ENCODE data around the gene SIPA1L3. TPM values are rescaled to one million over a fixed set of nuclear protein-coding genes. Genes with fewer than 3 reads are reported as not detected.

SIPA1L3 gene
- total RNA-seq, 6 experiments from 2014 or later = 9.1 to 20.4 (median 14.9) TPM

DNA sequence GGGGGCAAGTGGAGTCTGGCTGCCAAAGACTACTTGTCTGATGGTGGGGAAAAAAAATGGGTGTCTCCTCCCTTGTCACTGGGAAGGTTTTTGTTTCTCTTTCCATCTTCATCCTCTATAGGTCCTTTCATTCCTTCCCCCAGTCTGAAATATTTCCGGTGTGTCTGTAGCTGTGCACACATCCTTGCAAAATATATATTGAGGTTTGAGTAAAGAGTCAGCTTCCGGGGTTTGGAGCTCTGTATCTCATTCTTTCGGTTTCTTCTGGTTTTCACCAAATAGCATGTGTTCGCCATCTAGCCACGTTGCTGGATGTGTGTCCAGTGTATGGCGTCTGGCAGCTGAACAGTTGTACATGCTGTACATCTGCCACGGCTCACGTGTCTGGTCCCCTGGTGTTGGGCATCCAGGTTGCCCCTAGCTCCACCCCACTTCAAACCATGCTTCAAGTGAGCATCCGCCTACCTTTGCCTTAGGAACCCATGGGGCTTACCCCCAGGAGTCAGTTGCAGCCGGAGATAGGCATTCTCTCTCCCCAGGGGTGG, 142.2 kb downstream of the SIPA1L3 start:
- TF ChIP-seq, protein P1, sequence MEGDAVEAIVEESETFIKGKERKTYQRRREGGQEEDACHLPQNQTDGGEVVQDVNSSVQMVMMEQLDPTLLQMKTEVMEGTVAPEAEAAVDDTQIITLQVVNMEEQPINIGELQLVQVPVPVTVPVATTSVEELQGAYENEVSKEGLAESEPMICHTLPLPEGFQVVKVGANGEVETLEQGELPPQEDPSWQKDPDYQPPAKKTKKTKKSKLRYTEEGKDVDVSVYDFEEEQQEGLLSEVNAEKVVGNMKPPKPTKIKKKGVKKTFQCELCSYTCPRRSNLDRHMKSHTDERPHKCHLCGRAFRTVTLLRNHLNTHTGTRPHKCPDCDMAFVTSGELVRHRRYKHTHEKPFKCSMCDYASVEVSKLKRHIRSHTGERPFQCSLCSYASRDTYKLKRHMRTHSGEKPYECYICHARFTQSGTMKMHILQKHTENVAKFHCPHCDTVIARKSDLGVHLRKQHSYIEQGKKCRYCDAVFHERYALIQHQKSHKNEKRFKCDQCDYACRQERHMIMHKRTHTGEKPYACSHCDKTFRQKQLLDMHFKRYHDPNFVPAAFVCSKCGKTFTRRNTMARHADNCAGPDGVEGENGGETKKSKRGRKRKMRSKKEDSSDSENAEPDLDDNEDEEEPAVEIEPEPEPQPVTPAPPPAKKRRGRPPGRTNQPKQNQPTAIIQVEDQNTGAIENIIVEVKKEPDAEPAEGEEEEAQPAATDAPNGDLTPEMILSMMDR (IDR thresholded peaks at IDR 0.05) = no peak
- no peak for TF ChIP-seq POLR2A (IDR thresholded peaks at IDR 0.05)
- ATAC-seq (peak in 3 of 4 donors; percentile 22 to 51 (median 49)), DNase-seq (no peak)
- Histone ChIP-seq H3K27me3 (no peaks in the 10 kb centered on the region), H3K27ac (no peak overlapping the region), H3K9me3 (no peaks in the 10 kb centered on the region), H3K4me1 (no peaks in the 10 kb centered on the region), H3K4me3 (no peak overlapping the region), H3K36me3 (no peaks in the 10 kb centered on the region)
- intact Hi-C loops (cut with DNase I) = no loop called here
- WGBS (ENCODE audit: insufficient coverage, low coverage, low lambda C conversion rate, missing lambda C conversion rate) = 68% methylated on average over 10 of the region's 10 CpGs

DNA sequence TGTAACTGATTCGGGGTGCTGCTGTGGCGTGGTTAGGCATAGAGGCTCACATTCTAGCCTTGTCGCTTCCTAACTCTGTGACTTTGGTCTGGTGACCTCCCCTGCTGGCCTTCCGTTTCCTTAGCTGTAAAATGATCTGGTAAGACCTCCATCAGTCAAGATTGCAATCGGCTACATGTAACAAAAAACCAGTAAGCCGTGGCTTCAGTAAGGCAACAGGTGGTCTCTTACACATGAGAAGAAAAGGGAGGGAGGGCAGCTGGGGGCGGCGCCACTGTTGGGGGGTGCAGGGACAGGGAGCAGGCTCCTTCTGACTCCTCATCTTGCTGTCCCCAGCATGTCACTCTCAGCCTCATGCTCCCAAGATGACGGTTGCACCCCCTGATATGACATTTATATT, 148.0 kb downstream of the SIPA1L3 start:
- no peak overlapping the region for H3K27ac ChIP-seq
- 73% methylated on average over 9 of the region's 9 CpGs for WGBS (ENCODE audit: insufficient coverage, low coverage, low lambda C conversion rate, missing lambda C conversion rate)
- no peaks in the 10 kb centered on the region for H3K9me3 ChIP-seq
- no peak for TF ChIP-seq POLR2A (IDR thresholded peaks at IDR 0.05)
- TF ChIP-seq, protein P1 (IDR thresholded peaks at IDR 0.05) = no peak
- H3K4me1 ChIP-seq = no peaks in the 10 kb centered on the region
- intact Hi-C loops (cut with DNase I) = no loop called here
- H3K4me3 ChIP-seq = no peak overlapping the region
- H3K36me3 ChIP-seq = no peaks in the 10 kb centered on the region
- no peak for DNase-seq
- ATAC-seq = no peak
- no peaks in the 10 kb centered on the region for H3K27me3 ChIP-seq

DNA sequence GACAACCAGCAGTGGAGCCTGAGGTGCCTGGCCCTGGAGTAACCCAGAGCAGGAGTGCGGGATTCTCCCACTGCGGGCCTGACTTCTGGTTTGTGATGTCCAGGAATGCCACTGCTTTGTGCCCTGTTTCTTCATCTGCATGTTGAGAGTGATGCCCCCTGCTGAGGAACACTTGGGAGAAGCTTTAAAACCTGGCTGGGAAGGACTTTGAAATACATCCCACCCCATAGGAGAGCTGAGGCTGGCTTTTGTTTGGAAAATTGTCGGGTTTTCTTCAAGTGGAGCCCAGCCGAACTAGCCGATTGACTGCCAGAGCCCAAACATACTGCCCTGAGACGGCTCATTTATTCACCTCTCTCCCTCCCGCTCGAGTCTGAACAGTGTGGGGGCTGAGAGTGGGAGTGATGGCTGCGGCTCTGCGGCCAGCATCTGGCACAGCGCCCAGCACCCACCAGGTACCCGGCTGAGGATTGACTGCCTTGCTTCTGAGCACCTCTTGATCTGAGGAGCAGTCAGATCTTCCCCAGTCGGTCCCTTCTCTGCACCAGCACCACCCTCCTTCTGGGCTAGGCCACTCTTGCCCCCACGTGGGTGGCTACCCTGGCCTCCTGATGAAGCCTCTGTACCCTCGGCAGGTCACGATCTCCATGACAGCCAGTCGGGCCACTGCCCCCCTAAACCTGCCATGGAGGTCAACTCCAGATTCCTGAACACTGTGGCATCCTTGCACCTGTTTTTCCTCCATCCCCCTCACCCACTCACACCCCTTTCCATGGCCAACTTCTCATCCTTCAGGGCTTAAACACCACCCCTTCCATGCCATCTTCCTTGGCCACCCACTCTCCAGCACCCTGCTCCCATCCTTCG, 148.9 kb downstream of the SIPA1L3 start:
- TF ChIP-seq, protein P1 (IDR thresholded peaks at IDR 0.05) = no peak
- no peak for TF ChIP-seq POLR2A (IDR thresholded peaks at IDR 0.05)
- no peak for ATAC-seq
- Histone ChIP-seq H3K27ac (no peak overlapping the region), H3K36me3 (no peaks in the 10 kb centered on the region), H3K27me3 (no peaks in the 10 kb centered on the region), H3K4me1 (no peaks in the 10 kb centered on the region), H3K9me3 (no peaks in the 10 kb centered on the region), H3K4me3 (no peak overlapping the region)
- 72% methylated on average over 6 of the region's 18 CpGs for WGBS (ENCODE audit: insufficient coverage, low coverage, low lambda C conversion rate, missing lambda C conversion rate)
- intact Hi-C loops (cut with DNase I) = no loop called here
- DNase-seq = no peak

DNA sequence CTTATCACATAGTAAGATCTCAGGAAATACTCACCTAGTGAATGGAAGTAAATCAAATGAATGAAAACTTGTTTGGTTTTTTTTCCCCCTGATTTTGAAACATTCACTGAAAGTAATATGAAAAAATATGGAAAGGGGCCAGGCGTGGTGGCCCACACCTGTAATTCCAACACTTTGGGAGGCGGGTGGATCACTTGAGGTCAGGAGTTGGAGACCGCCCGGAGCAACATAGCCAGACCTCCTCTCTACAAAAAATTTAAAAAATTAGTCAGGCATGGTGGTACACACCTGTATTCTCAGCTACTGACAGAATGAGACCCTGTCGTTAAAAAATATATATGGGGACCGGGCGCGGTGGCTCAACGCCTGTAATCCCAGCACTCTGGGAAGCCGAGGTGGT, 149.6 kb downstream of the SIPA1L3 start:
- Histone ChIP-seq H3K27ac (no peak overlapping the region), H3K27me3 (no peaks in the 10 kb centered on the region), H3K4me3 (no peak overlapping the region), H3K9me3 (no peaks in the 10 kb centered on the region), H3K36me3 (no peaks in the 10 kb centered on the region), H3K4me1 (no peaks in the 10 kb centered on the region)
- ATAC-seq (no peak), DNase-seq (no peak)
- intact Hi-C loops (cut with DNase I) = no loop called here
- WGBS (ENCODE audit: insufficient coverage, low coverage, low lambda C conversion rate, missing lambda C conversion rate) = 93% methylated on average over 10 of the region's 10 CpGs
- TF ChIP-seq POLR2A (IDR thresholded peaks at IDR 0.05) = no peak
- TF ChIP-seq, protein P1 (IDR thresholded peaks at IDR 0.05) = no peak
